ENCODE results near the gene PUM2.

Gene PUM2

DNA sequence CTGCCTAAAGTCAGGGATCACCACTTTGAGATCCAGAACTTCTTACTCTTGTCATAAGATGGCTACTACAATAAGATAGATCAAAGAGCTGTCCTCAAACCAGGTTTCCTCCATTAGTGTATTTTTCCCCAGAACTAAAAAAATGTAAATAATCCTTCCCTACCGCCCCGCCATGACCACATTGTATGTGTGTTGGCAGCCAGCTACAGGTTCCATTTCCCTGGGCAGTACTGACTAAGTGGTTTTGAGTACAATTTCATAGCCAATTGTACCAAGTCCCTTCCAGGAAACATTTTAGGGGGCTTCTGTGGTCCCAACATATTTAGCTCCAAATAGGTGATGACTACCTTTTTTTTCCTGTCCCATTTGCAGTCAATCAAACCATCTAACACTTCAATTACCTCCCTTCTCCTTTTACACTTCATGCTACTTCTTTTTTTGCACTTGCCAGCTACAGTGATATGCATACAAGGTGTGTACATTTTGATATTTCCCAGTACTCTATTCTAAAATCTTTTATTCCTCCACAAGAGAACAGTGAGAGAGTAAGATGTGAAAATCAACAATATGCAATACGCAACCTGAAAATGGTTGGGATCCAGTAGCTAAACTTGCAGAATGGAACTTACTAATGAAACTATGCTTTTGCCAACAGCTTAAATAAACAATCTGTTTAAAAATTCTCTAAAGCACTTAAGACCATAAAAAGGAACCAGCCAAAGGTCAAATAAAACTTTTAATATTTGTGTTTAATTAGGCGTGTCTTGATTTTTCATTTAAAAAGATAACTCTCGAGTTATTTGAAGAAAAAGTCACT is 3.9 kb downstream of the PUM2 start:
- DNase-seq (ENCODE audit: low spot score), result no peak

DNA sequence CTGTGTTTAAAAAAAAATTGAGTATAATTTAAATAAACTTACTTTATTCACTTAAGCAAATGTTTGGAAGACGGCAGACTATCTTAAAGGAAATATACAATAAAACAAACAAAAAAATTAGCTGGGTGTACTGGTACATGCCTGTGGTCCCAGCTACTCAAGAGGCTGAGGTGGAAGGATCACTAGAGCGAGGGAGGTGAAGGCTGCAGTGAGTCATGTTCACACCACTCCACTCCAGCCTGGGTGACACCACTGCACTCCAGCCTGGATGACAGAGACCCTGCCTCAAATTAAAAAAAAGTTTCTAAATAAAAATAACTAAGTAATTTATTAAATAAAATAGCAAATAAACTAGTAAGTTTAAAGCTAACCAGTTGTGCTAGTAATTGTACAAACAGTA is 7.5 kb downstream of the PUM2 start:
- no peak for DNase-seq (ENCODE audit: low spot score)

DNA sequence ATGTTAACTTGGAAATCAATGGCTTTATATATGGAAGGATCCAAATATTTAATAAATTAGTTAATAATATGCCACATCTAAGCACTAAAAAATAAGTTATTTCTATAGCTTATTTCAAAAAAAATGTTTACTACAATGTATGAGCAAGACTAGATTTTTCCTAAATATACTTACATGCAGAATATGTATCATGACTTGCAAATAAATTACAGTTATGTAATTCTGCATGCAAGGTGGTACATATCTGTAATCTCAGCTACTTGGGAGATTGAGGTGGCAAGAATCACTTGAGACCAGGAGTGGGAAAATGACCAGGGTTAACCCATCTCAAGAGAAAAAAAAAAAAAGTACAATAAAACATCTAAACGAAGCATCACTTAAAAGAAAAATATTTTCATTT is 11.6 kb downstream of the PUM2 start:
- no peak for DNase-seq (ENCODE audit: low spot score)

DNA sequence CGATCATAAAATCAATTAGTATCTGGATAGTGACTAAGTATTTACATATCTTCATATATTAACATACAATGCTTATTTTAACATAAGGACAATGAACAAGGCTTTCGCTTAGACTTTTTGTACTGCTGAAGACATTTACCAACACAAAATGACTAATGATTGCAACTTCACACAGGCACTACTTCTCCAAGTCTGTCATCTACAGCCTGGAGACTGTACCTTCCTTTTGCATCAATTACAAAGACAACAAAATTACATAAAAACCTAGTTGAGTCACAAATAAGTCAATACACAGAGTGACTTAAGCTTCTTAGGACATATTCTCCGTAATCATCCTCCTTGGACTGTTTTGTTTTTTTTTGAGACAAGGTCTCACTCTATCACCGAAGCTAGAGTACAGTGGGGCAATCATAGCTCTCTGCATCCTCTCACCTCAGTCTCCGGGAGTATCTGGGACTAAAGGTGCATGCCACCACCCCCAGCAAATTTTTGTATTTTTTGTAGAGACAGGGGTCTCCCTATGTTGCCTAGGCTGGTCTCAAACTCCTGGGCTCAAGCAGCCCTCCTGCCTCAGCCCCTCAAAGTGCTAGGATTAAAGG is 15.9 kb downstream of the PUM2 start:
- DNase-seq (ENCODE audit: low spot score), result no peak

DNA sequence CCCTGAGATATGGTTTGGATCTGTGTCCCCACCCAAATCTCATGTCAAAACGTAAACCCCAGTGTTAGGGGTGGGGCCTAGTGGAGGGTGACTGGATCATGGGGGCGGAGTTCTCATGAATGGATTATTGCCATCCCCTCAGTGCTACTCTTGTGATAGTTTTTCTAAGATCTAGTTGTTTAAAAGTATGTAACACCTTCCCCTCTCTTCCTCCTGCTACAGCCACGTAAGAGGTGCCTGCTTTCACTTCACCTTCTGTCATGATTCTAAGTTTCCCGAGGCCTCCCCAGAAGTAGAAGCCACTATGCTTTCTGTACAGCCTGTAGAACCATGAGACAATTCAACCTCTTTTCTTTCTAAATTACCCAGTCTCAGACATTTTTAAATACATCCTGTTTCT is 16.9 kb downstream of the PUM2 start:
- DNase-seq (ENCODE audit: low spot score), result no peak

DNA sequence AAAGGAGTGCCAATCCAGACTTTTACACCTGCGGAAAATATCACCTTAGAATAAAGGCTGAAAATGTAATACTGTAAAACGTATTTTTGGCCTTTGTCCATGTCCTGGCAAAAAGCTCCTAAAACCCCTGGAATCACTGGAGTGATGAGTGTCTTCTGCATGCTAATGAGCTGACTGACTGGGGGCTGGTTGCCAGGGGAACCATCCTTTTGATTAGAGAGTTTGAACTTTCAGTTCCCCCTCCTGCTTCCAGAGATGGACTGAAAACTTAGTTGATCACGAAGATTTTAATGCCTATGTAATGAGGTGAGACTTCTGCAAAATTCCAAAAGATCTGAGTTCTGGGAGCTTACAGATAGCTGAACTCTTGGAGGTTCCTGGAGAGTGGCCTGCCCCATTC is 20.5 kb downstream of the PUM2 start:
- DNase-seq (ENCODE audit: low spot score), result no peak

DNA sequence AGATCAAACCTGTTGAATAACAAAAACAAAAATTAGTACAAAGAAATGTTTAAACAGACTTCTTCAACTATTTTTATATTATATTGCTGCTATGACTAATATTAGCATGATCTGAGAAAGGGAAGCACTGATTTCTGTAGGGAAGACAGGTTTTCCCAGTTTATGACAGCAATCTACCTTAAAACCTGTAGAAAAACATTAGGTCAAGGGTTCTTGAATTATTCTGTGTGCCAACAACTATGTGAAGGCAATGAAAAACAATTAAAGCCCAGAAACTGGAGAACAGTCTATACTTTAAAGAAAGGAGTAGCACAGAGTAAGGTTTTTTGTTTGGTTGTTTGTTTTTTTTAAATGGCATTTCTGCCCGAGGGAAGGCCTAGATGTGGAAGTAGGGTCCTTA is 23.3 kb downstream of the PUM2 start:
- no peak for DNase-seq (ENCODE audit: low spot score)

DNA sequence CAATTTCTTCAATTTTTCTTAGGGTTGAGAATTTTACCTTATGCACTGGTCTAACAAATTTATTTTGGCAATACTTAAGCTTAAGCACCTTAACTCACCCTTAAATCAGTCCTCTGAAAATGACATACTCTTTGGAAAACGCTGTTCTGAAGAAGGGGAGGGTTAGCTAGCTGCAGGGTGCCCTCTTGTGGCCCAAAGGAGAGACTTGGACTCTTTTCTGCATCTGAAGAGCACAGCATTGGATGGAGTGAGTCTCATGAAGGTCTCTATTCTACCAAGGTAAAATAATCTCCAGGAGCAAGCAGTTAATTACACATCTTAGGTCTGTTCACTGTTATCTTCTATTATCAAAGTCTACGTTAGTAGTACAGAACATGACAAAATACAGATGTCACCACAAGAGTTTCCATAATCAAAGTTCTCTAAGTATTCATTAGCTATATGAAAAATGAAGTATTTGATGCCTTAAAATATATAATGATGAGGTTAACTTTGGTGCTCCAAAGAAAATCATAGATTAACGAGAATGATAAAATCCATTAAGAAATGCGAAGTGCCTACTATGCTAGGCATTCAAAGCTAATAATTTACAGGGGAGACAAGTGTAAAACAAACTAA is 24.4 kb downstream of the PUM2 start:
- DNase-seq (ENCODE audit: low spot score), result peak; percentile 58

DNA sequence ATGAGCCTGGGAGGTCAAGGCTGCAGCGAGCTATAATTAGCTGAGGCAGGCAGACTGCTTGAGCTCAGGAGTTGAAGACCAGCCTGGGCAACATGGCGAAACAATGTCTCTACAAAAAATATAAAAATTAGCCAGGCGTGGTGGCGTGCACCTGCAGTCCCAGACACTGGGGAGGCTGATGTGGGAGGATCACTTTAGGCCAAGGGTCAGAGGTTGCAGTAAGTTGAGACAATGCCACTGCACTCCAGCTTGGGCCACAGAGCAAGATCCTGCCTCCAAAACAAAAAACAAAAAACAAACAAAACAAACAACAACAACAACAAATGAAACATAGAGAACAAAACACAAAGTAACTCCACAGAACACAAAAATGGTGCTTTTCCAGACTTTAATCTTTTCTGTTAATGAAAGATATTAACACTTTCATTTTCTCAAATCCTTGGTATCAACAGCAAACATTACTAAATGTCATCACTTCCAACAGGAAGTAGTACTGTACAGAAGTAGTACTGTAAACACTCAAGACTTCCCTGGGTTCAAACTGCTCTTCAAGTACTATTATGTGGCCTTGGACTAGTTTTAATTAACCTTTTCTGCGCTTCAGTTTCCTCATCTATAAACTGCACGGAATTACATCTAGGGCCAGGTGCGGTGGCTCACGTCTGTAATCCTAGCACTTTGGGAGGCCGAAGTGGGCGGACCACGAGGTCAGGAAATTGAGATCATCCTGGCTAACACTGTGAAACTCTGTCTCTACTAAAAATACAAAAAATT is 27.9 kb downstream of the PUM2 start:
- DNase-seq (ENCODE audit: low spot score), result no peak

DNA sequence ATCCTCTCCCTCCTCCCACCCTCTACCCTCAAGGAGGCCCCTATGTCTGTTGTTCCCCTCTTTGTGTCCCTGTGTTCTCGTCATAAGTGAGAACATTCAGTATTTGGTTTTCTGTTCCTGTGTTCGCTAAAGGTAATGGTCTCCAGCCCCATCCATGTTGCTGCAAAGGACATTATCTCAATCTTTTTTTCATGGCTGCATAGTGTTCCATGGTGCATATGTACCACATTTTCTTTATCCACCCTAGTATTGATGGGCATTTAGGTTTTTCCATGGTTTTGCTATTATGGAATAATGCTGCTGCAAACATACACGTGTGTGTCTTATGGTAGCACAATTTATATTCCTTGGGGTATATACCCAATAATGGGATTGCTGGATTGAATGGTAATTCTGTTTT is 33.0 kb downstream of the PUM2 start:
- no peak for DNase-seq (ENCODE audit: low spot score)

DNA sequence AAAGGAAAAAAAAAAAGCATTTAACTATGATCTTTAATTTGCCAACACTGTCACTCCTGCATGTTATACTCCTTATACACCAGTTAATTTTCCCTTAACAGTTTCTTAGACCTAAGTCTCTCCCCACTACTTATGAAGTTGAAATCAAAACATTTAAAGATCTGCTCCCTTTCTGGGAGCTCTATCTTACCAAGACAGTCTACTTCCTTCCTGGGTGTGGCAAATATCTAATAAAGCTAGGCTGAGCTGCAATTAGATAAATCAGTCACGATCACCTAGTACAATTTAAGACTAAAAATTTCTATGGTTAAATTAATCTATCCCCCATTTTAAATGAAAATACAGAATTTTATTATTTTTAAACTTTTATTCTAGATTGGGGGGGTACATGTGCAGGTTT is 33.4 kb downstream of the PUM2 start:
- no peak for DNase-seq (ENCODE audit: low spot score)

DNA sequence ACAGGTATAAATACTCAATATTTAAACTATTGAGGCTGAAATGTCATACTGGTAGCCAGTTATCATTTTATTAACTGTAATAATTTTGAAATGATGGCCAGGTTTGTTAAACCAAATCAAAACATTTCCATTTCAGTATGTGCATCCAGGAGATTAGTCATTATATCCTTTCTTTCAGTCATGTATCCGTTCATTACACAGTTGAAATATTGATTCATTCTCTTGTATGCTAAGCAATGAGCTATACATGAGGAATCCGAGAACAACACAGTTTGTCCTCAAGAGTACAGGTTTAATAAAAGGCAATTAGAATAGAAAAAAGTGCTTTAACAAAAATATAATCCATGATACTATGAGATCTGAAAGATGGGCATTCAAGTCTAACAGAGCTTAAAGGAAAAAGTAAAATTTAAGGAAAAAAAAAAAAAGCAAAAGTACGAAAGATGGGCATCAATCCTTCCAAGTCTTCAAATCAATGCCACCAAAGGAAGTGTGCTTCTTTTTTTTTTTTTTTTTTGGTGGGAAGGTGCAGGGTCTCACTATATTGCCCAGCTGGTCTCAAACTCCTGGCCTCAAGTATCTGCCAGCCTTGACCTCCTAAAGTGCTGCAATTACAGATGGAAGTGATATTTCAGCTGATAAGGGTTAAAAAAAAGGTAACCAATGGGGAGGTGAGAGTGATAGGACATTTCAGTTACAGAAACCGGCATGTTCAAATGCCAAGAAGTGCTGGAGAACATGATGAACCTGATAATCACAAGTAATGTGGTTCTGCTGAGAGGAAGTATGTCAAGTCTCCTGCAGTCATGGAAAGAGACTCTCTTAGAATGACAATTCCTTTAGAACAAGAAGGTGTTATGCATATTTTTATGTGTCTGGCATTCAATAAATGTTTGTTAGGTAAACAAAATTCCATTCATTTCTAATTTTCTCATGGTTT is 35.8 kb downstream of the PUM2 start:
- DNase-seq (ENCODE audit: low spot score), result no peak

DNA sequence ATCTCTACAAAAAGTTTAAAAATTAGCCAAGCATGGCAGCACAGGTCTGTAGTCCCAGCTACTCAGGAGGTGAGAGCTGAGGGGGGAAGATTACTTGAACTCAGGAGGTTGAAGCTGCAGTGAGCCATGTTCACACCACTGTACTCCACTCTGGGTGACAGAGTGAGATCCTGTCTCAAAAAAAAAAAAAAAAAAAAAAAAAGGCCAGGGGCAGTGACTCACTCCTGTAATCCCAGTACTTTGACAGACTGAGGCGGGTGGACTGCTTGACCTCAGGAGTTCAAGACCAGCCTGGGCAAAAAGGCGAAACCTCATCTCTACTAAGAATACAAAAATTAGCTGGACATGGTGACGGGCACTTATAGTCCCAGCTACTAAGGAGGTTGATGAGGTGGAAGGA is 37.0 kb downstream of the PUM2 start:
- DNase-seq (ENCODE audit: low spot score), result no peak

DNA sequence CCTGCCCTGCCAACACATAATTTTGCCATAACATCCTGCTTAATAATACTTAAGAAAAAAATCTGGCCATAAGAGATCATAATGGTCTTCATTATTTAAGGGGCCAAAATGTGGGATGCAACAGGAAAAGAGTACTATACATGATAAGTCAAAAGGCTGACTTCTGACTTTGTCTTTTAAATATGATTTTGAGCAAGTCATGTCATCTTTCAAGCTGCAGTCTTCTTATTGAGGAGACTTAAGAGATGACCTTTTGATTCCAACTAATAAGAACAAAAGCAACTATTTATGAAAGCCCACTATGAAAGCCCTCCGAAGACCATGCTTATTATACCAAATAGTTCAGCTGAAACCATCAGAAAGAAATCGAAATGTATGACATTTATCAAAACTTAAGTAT is 41.6 kb downstream of the PUM2 start:
- DNase-seq (ENCODE audit: low spot score), result no peak

DNA sequence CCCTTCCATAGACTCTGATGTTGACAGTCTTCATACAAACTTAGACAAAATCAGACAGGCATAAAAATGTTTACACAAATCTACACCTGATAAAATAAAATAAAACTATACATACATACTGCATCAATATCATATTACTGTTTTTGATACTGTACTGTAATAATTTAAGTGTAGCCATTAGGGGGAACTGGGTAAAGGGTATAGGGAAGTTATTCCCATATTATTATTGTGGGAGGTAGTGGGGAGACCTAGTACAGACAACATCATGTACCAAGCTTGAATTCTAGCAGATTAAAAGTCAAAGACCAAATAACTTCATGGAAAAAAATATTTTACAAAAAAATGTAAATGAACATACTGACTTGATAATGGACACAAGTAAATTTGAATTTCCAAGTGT is 43.3 kb downstream of the PUM2 start:
- DNase-seq (ENCODE audit: low spot score), result no peak

DNA sequence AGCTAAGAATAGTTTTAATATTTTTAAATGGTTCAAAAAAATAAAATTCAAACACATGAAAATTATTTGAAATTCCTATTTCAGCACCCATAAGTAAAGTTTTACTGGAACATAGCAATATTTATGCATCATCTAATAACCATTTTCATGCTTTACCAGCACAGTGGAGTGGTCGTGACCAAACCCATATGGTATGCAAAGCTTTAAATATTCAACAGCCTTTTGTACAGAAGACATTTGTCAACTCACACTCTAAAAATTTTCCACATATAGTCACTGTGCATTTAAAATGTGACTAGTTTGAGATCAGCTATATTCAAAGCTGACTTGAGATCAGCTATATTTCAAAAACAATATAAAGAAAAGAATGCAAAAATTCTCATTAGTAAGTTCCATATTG is 46.2 kb downstream of the PUM2 start:
- no peak for DNase-seq (ENCODE audit: low spot score)

DNA sequence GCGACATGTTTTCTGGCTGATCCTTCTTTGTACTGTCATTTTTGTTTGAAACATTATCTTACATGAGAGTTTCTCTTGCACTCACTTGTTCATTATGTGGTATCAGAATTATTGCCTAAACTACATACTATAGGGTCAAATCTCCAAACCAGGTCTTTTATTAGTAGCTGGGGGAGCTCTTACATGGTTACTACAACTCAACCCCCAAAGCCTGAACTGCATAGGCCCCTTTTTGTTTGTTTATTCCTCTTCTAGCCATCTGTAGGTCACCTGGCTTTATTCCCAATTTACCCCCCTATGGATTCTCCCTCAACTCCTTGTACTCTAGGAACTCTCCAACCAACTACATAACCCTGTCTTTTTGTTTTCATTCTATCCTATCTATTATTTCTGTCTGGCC is 46.7 kb downstream of the PUM2 start:
- no peak for DNase-seq (ENCODE audit: low spot score)

DNA sequence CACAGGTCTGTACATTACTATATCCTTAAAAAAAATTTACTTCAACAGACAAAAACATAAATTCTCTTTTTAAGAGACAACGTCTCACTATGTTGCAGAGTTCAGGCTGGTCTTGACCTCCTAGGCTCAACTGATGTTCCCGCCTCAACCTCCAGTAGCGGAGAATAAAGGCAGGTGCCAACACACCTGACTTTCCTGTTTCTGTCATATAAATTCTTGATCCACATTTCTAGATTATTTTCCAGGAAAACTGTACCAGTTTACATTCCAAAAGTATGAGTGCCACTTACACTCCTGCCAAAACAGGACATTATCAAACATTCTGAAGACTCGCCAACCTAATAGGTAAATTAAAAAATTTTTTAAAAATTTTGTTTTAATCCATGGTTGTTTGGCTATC is 48.6 kb downstream of the PUM2 start:
- no peak for DNase-seq (ENCODE audit: low spot score)

DNA sequence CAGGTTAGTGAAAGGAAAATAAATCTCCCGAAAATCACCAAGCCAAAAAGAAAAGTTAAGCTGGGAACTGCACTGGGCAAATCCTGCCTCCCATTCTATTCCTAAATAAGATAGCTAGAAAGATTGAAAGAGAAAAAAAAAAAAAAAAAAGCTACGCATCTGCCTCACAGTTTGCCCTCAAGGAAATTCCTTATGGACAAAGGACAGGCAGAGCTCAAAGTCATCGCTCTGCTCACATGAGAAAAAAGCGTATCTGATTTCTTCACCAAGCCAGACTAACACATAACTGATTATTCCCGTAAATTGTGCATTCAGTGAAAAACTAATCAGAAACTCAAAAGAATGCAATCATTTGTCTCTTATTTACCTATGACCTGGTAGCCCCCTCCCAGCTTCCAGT is 50.0 kb downstream of the PUM2 start:
- no peak for DNase-seq (ENCODE audit: low spot score)

DNA sequence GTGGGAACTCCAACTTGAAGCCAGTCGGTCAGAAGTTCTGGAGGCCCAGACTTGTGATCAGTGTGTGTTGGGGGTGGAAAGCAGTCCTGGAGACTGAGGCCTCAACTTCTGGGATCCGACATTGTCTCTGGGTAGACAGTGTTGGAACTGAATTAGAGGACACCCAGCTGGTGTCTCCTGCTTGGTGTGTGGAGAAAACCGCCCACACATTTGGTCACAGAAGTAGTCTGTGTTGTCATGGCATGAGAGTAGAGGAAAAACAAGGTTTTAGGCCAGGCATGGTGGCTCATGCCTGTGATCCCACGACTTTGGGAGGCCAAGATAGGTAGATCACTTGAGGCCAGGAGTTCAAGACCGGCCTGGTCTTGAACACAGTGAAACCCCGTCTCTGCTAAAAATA is 51.5 kb downstream of the PUM2 start:
- DNase-seq (ENCODE audit: low spot score), result no peak

DNA sequence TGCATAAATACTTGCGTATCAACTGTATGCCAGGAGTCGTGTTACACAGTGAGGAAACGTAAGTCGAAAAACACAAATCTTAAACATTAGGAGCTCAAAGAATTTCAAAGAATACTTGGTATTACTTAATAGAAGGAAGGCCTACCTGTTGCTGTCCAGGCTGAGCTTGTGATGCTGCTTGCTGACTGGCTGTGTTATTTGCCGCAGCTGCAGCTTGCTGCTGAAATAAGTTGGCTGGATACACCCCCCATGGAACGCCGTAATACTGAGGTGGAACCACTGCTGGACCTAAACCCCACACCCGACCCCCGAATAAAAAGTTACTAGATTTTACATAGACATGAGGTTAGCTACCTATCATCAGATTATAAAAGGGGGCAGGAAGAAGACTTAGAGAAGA is 56.4 kb downstream of the PUM2 start:
- DNase-seq (ENCODE audit: low spot score), result no peak

DNA sequence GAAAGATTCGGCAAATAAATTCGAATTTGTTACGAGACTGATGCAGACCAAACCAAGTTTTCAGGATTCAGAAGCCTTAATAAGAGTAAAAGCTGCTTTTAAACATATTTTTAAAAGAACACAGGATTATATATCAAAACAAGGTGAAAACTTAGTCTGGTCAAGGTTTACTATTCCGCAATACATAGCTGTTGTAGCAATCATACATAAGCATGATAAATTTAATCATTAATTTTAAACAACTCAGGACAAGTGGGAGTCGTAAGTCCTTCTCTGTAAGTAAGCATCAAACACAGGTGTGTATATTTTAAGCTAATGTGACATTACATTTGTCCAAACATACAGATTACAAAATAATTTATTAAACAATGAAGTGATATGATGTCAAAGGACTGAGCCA is 57.7 kb downstream of the PUM2 start:
- no peak for DNase-seq (ENCODE audit: low spot score)

Measured in D341Med (cell line).